ENCODE measurements around the gene FBP1.

The FBP1 gene

GRCh38 chr9:94639061-94639998 is at the start of gene FBP1:
FBP1 (minus strand) TSS chr9:94639518; CDS start chr9:94639310, 208 bp downstream.
- peak; percentile 84 for DNase-seq

GRCh38 chr9:94687451-94687850 is 48.1 kb upstream of the FBP1 start:
- DNase-seq, result no peak

GRCh38 chr9:94685359-94685758 is 46.0 kb upstream of the FBP1 start:
- DNase-seq, result no peak

GRCh38 chr9:94681508-94681907 is 42.2 kb upstream of the FBP1 start:
- DNase-seq, result peak; percentile 72

- DNase-seq, result no peak
These were observed 41.3 kb upstream of the FBP1 start for GRCh38 chr9:94680621-94681020.

- DNase-seq, result no peak
These were observed 40.7 kb upstream of the FBP1 start for GRCh38 chr9:94680020-94680419.

GRCh38 chr9:94679587-94679986 is 40.3 kb upstream of the FBP1 start:
- no peak for DNase-seq

- DNase-seq, result no peak
These were observed 38.6 kb upstream of the FBP1 start for GRCh38 chr9:94677929-94678328.

GRCh38 chr9:94676446-94677131 is 37.3 kb upstream of the FBP1 start:
- no peak for DNase-seq

GRCh38 chr9:94675008-94675881 is 35.9 kb upstream of the FBP1 start:
- DNase-seq, result no peak

- DNase-seq, result no peak
These were observed 33.6 kb upstream of the FBP1 start for GRCh38 chr9:94672811-94673487.

GRCh38 chr9:94668928-94669729 is 29.8 kb upstream of the FBP1 start:
- DNase-seq, result peak; percentile 74

- DNase-seq, result no peak
These were observed 29.2 kb upstream of the FBP1 start for GRCh38 chr9:94668418-94668927.

GRCh38 chr9:94666364-94667099 is 27.2 kb upstream of the FBP1 start:
- no peak for DNase-seq

- DNase-seq, result no peak
These were observed 26.3 kb upstream of the FBP1 start for GRCh38 chr9:94665613-94666012.

- DNase-seq, result peak; percentile 59
These were observed 25.5 kb upstream of the FBP1 start for GRCh38 chr9:94664801-94665200.

GRCh38 chr9:94663640-94664039 is 24.3 kb upstream of the FBP1 start:
- no peak for DNase-seq

GRCh38 chr9:94663140-94663539 is 23.8 kb upstream of the FBP1 start:
- DNase-seq, result no peak

GRCh38 chr9:94657021-94657725 is 17.9 kb upstream of the FBP1 start:
- DNase-seq, result peak; percentile 34

- peak; percentile 85 for DNase-seq
These were observed 16.9 kb upstream of the FBP1 start for GRCh38 chr9:94656200-94656599.

Data from suppressor macrophage treated with lipopolysaccharide for 4 hours (primary cell).